Mononuclear cell (primary cell): Measurements from ENCODE around the gene ZNF70. TPM values are rescaled to one million over a fixed set of nuclear protein-coding genes. Genes with fewer than 3 reads are reported as not detected.

Experiments used
- H3K27me3 ChIP-seq: 2 replicates; pipeline ENCODE4 v1.6.0; 2011; ENCODE audit warnings: low read length, control low read depth; ENCODE audit not compliant: insufficient read depth
- H3K4me1 ChIP-seq: 2 replicates; pipeline ENCODE4 v1.5.1; 2011; ENCODE audit warnings: mild to moderate bottlenecking, low read length, control low read depth; ENCODE audit not compliant: insufficient read depth
- H3K4me3 ChIP-seq: 2 replicates; pipeline ENCODE4 v1.5.1; 2011; ENCODE audit warnings: mild to moderate bottlenecking, low read length, moderate library complexity
- H3K9me3 ChIP-seq: 2 replicates; pipeline ENCODE4 v1.5.1; 2011; ENCODE audit warnings: low read depth, mild to moderate bottlenecking, control low read depth, low read length
- total RNA-seq: library from RNA; depleted of rRNA; stranded (reverse); fragments of >200 nt; gene quantifications from one replicate; pipeline ENCODE4 v1.2.3, GENCODE V29; 2012

Gene ZNF70
- total RNA-seq, 1 donor = 0.52 TPM

DNA sequence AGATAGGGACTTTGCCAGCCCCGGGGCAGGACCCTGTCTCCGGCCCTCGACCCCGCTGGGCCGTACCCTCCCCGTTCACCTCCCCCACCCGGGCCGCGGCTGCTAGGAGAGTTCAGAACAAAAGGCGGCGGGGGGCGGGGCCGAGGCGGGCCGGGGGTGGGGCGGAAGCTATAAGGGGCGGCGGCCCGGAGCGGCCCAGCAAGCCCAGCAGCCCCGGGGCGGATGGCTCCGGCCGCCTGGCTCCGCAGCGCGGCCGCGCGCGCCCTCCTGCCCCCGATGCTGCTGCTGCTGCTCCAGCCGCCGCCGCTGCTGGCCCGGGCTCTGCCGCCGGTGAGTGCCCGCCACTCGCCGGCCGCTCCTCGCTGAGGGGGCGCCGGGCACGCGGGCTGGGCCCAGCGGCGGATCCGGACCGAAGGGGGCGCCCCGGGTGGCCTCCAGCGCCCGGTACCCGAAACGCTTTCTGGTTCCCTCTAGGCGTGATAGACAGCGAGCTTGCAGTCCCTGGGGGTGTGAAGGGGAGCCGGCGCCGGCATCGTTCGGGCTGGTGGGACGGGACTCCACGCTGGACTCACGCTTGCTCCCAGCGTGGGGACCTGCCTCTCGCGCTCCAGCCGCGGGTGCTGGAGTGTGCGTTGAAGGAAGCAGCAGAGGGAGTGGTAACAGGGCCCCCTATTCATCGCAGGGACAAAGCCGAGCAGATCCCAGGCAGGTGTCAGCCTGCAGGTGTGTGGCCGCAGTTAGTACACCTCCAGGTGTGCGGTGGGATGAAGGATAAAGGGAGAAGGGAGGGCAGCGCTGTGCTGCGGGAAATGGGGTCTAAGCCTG is 21.9 kb upstream of the ZNF70 start, which contains the start of gene MMP11:
Gene MMP11, plus strand, starts transcription at position 201 of the 825 bp plus-strand sequence. Its CDS starts 22 bp downstream, at position 223.
- peak within 1 kb of the TSS; percentile 19 for H3K4me3 ChIP-seq
- H3K27me3 ChIP-seq = no peaks in the 10 kb centered on the region
- H3K9me3 ChIP-seq = no peaks in the 10 kb centered on the region
- H3K4me1 ChIP-seq = peaks cover 29% of the 10 kb centered on the region

DNA sequence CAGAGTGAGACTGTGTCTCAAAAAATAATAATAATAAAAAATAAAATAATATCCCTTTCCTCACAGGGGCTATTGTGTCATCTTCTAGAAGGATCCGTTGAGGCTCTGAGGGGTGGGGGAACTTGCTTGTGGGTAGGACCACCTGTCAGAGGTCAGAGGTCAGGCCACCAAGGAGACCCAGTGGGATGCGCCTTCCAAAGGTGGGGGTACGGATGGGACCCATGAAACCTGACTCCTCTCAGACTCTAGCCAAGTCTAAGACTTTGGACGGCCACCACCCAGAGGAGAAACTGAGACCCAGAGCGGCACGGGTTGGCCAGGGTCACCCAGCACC is 21.4 kb upstream of the ZNF70 start:
- Histone ChIP-seq H3K9me3 (no peaks in the 10 kb centered on the region), H3K4me3 (no peak overlapping the region), H3K4me1 (peaks cover 29% of the 10 kb centered on the region), H3K27me3 (no peaks in the 10 kb centered on the region)

DNA sequence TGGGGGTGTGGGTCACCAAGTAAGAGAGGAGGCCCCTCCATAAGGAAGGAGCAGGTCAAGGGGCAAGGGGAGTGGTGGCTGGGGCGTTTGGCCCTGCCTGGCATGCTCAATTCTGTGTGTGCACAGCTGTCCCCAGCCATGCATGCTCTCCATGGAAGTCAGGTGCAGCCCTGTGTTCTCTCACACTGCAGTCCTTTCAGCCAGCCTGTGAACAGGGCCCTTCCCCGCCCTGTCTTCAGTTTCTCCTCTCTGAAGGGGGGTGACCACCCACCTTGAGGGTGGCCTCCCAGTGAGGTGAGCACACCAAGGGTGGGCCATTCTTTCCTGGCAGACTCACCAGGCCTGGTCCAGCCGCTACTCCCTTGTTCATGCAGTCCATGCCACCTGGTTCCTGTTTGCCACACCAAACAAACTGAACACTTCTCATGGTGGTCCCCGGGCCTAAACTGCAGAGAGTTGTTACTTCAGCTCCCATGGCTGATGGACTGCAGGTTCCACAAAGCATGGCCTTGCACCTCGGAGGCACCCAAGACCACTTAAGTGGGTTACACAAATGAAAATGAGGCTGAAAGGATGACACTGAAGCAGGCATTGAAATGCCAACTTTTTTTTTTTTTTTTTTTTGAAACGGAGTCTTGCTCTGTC is 18.5 kb upstream of the ZNF70 start:
- Histone ChIP-seq H3K9me3 (no peaks in the 10 kb centered on the region), H3K4me1 (peaks cover 51% of the 10 kb centered on the region), H3K27me3 (no peaks in the 10 kb centered on the region), H3K4me3 (no peak overlapping the region)

DNA sequence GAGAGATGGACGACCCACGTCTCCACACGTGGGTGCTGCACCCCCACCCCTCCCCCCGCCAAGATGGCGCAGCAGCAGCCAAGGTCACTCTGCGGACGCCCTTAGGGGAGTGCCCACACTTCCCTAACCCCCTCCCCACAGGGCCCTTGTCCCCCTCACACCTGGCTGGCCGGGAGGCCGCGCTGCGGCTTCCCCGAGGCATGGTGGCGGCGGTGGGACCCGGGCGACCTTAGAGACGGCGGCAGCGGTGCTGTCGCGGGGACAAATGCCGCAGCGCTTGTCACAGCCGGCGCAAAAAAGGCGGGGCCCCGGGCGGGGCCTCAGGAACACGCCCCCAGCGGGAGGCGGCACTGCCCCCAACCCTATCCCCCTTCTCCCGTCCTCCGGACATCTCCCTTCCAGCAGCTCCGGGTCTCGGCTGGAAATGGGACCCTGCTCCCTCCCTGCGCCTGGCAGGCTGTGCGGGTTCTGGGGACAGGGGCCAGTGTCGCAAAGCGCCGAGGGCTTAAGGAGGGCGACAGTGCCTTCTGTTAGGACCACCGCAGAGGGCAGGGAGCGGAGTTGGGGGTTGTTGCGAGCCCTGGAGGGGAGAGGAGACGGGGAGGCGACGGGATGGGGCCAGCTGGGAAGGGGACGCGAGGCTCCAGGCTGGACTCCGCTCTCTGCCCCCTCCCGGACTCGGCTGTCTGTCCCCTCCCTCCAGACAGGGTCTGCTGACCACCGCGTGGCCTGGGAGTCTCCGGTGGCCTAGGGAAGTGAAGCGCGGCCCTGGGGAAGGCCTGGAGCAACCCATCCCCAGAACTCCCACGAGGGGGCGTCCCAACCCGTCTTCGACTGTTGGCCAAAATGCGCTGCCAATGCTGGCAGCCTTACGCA is 17.0 kb upstream of the ZNF70 start, which contains the start of gene CHCHD10:
Gene CHCHD10, minus strand, starts transcription at position 300 of the 876 bp plus-strand sequence. Its CDS starts 98 bp downstream, at position 202.
- H3K27me3 ChIP-seq = no peaks in the 10 kb centered on the region
- H3K9me3 ChIP-seq = no peaks in the 10 kb centered on the region
- peaks cover 67% of the 10 kb centered on the region for H3K4me1 ChIP-seq
- peak within 1 kb of the TSS; percentile 63 for H3K4me3 ChIP-seq

DNA sequence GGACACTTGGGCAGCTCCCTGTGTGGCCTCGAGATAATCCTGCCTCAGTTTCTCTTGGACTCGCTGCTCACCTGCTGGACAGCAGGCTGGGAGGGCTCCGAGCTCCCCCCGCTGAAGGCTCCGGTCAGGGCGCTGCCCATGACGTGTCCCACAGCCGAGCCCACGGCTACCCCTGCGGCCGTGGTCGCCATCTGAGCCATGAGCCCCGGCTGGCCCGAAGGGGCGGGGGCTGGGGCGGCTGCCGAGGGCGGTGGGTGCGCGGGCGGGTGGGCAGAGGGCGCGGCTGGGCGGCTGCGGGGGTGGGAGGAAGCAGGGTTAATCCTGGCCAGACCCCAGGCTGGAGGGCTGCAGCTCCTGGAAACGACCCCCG is 16.4 kb upstream of the ZNF70 start:
- Histone ChIP-seq H3K27me3 (no peaks in the 10 kb centered on the region), H3K4me3 (peak overlapping the region; percentile 63), H3K4me1 (peaks cover 69% of the 10 kb centered on the region), H3K9me3 (no peaks in the 10 kb centered on the region)

DNA sequence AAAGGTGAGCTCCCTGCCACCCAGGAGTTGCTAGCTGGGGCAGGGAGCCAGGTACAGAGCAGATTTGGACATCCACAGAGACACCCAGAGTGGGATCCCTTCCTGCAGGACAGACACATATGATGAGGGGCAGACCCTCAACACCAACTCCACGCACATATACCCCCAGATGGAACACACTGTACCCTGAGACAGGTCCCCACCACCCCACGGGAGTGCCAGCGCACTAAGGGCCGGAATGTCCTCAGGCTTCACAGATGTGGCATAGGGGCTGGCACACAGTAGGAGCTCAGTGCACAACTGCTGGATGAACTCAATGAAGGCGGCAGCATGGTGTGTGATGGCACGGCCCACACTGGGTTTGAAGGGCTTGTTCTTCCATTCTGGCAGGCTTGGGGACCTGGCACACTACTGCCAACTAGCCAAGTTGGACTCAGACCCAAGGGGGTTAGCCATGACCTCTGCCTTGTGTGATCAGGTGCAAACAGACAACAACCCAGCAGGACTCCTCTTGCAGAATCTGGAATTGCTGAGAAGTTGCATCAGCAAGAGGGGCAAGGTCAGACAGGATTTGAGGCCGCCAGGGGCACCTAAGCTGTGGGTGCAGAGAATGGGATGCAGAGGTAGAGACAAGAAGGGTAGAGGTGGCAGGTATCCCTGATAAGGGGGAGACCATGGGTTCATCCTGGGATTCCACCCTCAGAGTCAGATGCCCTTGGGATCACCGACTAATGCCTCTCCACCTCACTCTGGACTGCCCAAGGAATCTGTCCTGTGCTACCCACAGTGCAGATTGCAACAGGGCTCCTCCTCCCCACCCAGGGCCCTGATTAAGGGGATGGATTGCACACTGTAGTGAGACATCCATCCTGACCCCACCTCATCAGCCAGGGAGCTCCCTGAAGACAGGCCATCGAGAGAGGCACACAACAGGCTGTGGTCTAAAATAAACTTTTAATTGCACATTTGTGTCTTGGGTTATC is 14.3 kb upstream of the ZNF70 start:
- Histone ChIP-seq H3K27me3 (no peaks in the 10 kb centered on the region), H3K4me3 (no peak overlapping the region), H3K4me1 (peaks cover 50% of the 10 kb centered on the region), H3K9me3 (no peaks in the 10 kb centered on the region)

DNA sequence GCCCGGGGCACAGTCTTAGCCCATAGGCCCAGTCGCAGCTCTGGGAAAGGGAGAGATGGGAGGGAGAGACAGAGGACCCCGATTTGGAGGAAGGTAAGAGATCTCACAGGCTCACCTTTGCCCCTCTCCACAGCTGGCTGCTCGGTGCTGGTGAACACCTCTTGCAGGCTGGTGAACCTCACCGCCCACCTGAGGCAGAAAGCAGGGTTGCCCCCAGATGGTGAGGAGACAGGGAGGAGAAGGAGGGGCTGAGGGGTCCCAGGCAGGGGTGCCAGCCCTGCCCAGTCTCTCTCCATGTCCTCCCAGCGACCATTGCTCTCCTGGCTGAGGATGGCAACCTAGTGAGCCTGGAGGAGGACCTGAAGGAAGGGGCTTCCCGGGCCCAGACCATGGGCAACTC is 13.0 kb upstream of the ZNF70 start:
- no peaks in the 10 kb centered on the region for H3K27me3 ChIP-seq
- H3K4me1 ChIP-seq = peaks cover 50% of the 10 kb centered on the region
- H3K9me3 ChIP-seq = no peaks in the 10 kb centered on the region
- H3K4me3 ChIP-seq = no peak overlapping the region

DNA sequence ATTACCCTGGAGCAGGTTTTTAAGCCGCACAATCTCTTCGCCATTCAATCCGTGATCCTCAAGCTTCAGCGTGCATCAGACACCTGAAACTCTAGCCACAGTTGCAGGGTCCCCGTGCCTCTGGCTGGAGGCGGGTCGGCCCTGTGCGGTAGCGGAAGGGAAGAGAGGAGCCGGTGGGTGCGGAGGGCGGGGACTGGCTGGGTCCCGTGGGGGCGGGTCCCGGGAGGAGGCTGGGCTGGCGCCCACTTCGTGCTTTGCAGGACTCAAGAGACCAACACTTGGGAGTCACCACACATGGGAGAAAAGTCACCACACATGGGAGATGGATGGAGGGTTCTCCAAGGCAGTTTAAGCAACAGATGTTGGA is 12.7 kb upstream of the ZNF70 start:
- H3K27me3 ChIP-seq = no peaks in the 10 kb centered on the region
- H3K4me3 ChIP-seq = peak overlapping the region; percentile 27
- H3K9me3 ChIP-seq = no peaks in the 10 kb centered on the region
- peaks cover 48% of the 10 kb centered on the region for H3K4me1 ChIP-seq

DNA sequence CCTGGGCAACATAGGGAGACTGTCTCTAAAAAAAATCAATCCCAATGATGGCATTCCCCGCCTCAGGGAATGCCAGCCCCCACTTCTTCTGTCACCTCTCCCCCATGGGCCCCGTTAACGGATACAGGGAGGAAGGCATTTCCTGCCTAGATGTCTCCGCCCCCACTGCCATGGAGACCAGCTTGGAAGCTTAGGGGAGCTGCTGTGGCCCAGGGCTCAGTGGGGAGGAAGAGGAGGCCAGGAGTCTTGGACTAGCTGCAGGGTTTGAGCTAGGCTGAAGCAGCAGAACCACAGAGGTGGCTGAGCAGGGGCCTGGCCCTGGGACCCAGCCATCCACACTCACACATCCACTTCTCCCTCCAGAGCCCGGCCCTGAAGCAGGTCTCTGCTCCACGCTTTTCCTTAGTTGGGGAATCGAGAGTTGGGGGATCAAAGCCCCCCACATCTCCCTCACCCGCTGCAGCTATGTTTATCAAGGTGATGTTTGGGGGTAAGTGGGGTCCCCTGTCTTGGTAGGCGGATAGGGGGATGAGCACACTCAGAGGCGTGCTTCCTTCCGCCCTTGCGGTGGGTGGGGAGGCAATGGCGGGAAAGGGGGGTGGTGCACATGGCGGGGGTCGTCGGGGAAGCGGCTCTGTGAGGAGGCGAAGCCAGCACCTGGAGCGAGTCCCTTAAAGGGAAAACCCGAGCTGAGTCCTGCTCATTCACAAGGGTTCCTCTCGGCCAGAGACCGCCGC is 12.1 kb upstream of the ZNF70 start, which contains the start of gene C22orf15:
Gene C22orf15, plus strand, starts transcription at position 149 of the 737 bp plus-strand sequence. Its CDS starts 317 bp downstream, at position 466.
- Histone ChIP-seq H3K4me1 (peaks cover 43% of the 10 kb centered on the region), H3K9me3 (no peaks in the 10 kb centered on the region), H3K4me3 (peak within 1 kb of the TSS; percentile 27), H3K27me3 (no peaks in the 10 kb centered on the region)

DNA sequence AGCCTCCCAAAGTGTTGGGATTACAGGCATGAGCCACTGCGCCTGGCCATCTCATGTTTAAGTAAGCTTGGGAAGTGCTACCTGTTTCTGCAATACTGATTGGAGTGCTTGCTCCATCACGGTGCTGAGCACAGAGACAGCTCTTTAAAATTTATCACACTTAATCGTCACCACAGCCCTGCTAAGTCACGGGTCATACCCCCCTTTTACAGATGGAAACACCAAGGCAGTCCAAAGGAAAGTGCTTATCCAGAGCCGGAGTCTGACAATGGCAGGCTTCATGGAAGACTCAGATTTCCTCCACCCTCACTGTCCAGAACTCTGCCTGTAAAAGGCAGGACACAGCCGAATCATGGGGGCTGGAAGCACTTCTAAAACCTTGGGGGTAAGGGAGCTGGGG is 9.1 kb upstream of the ZNF70 start:
- Histone ChIP-seq H3K9me3 (no peaks in the 10 kb centered on the region), H3K4me3 (no peak overlapping the region), H3K4me1 (peaks cover 25% of the 10 kb centered on the region)

DNA sequence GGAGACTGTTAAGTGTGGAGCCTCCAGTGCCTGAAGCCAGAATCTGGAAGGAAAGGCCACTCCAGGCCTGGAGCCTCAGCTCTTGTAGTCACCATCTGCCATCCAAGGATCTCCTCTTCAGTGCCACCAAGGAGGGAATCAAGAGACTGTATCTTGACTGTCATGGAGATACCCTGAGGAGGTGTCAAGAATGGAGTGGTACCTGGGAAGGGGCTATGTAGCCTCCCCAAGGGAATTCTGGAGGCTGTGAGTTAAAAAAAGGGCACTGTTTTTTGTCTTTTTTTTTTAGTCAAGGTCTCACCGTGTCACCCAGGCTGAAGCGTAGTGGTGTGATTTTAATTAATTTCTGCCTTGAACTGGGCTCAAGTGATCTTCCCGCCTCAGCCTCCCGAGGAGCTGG is 8.7 kb upstream of the ZNF70 start:
- no peaks in the 10 kb centered on the region for H3K27me3 ChIP-seq
- no peak overlapping the region for H3K4me3 ChIP-seq
- peaks cover 21% of the 10 kb centered on the region for H3K4me1 ChIP-seq
- no peaks in the 10 kb centered on the region for H3K9me3 ChIP-seq

More for the DNA sequence above, 9.1 kb upstream of the ZNF70 start:
- H3K27me3 ChIP-seq = no peaks in the 10 kb centered on the region

DNA sequence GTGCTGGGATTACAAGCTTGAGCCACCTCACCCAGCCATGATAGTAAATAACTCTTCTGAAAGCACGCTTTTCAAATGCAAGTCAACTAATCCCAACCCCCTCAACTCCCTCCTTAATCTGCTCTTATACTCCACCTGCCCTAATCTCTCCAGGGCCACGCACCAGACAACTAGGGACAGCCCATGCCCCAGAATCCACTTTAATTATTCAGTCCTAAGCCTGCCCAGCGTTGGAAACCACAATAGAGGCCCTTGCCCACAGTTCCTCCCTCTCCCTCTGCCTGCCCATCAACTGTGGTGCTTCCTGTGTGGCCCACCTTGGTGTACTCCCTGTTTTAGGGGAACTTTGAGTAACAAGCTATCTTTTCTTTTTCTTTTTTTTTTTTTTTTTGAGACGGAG is 6.0 kb upstream of the ZNF70 start:
- no peaks in the 10 kb centered on the region for H3K4me1 ChIP-seq
- no peak overlapping the region for H3K4me3 ChIP-seq
- H3K9me3 ChIP-seq = no peaks in the 10 kb centered on the region
- H3K27me3 ChIP-seq = no peaks in the 10 kb centered on the region

DNA sequence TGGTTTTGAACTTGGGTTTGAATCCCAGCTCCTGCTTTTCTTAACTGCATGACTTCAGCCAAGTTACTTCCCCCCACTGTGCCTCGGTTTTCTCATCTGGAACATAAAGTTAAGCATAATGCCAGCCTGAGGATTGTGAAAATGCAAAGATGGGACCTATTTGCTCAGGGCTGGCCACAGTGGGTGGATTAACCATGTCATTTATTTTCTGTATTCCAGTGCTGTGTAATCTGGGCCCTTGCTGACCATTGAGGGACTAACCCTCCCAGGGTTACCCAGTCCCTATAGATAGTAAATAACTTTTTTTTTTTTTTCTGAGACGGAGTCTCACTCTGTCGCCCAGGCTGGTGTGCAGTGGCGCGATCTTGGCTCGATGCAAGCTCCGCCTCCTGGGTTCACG is 4.8 kb upstream of the ZNF70 start:
- Histone ChIP-seq H3K4me1 (peaks cover 5% of the 10 kb centered on the region), H3K4me3 (no peak overlapping the region), H3K27me3 (no peaks in the 10 kb centered on the region), H3K9me3 (no peaks in the 10 kb centered on the region)
